IMR-90 (cell line): Measurements from ENCODE around the gene C5orf63. TPM values are rescaled to one million over a fixed set of nuclear protein-coding genes. Genes with fewer than 3 reads are reported as not detected.

Source experiments
- ATAC-seq: fragments of 200-7000 bp; cut with Tn5 transposase; 2 replicates; pipeline ENCODE4 v1.9.1; 2020; ENCODE audit warnings: low read depth, mild to moderate bottlenecking, moderate library complexity
- BruUV-seq: library from RNA; stranded (reverse); fragments of 400-500 nt; replicated peaks from 2 replicates; lab custom pipeline; 2021; lab: Mats Ljungman, UMichigan
- CTCF ChIA-PET: fragments of 300-600 bp; formaldehyde crosslinking; extraction: SDS; loops from one replicate; lab custom pipeline; 2021; ENCODE audit warnings: antibody characterized with exemption; lab: Yijun Ruan, JAX
- POLR2A ChIA-PET: fragments of 300-600 bp; sonication (Branson Sonifier 250); formaldehyde crosslinking; loops from one replicate; lab custom pipeline; 2022; ENCODE audit warnings: antibody characterized with exemption; ENCODE audit not compliant: unreplicated experiment; lab: Charles Lee
- DNase-seq: peaks from one replicate; pipeline ENCODE4 v3.0.0; 2013
- H2AFZ ChIP-seq: replicated peaks from 2 replicates; pipeline ENCODE3; 2013; ENCODE audit warnings: low read length, mild to moderate bottlenecking; ENCODE audit not compliant: poor library complexity
- H2AK5ac ChIP-seq: 2 replicates; pipeline ENCODE4 v1.6.1; 2013; ENCODE audit warnings: low read depth, low read length, inconsistent platforms
- H2AK9ac ChIP-seq: replicated peaks from 2 replicates; pipeline ENCODE3; 2013; ENCODE audit warnings: mild to moderate bottlenecking, low read depth, low read length, moderate library complexity; ENCODE audit not compliant: poor library complexity
- H2BK120ac ChIP-seq: 2 replicates; pipeline ENCODE4 v1.6.1; 2013; ENCODE audit warnings: low read depth, low read length, inconsistent platforms
- H2BK15ac ChIP-seq: 3 replicates; pipeline ENCODE4 v1.6.1; 2013; ENCODE audit warnings: low read depth, low read length, inconsistent platforms
- H2BK20ac ChIP-seq: 2 replicates; pipeline ENCODE4 v1.6.1; 2013; ENCODE audit warnings: low read depth, mild to moderate bottlenecking, inconsistent platforms, low read length, moderate library complexity
- H2BK5ac ChIP-seq: 2 replicates; pipeline ENCODE4 v1.6.1; 2013; ENCODE audit warnings: mild to moderate bottlenecking, low read depth, low read length, inconsistent platforms; ENCODE audit not compliant: poor library complexity, severe bottlenecking
- H3K14ac ChIP-seq: replicated peaks from 2 replicates; pipeline ENCODE4 v1.6.1; 2013; ENCODE audit warnings: low read depth, low read length, inconsistent platforms
- H3K18ac ChIP-seq: 2 replicates; pipeline ENCODE4 v1.6.1; 2013; ENCODE audit warnings: low read depth, low read length, control low read depth
- H3K23ac ChIP-seq: 2 replicates; pipeline ENCODE4 v1.6.1; 2013; ENCODE audit warnings: low read depth, low read length, inconsistent platforms
- H3K27ac ChIP-seq: 2 replicates; pipeline ENCODE4 v1.5.1; 2013; ENCODE audit warnings: mild to moderate bottlenecking, control low read depth, low read length; ENCODE audit not compliant: insufficient read depth
- H3K27me3 ChIP-seq: 2 replicates; pipeline ENCODE4 v1.6.1; 2013; ENCODE audit warnings: low read length; ENCODE audit not compliant: control insufficient read depth, insufficient read depth
- H3K36me3 ChIP-seq: 2 replicates; pipeline ENCODE4 v1.6.1; 2013; ENCODE audit warnings: low read length, mixed read lengths; ENCODE audit not compliant: control insufficient read depth, insufficient read depth
- H3K4ac ChIP-seq: 2 replicates; pipeline ENCODE4 v1.6.1; 2013; ENCODE audit warnings: low read depth, low read length, inconsistent platforms
- H3K4me1 ChIP-seq: 2 replicates; pipeline ENCODE4 v1.6.1; 2013; ENCODE audit warnings: low read length, mixed read lengths; ENCODE audit not compliant: control insufficient read depth, insufficient read depth
- H3K4me2 ChIP-seq: 2 replicates; pipeline ENCODE4 v1.6.1; 2013; ENCODE audit warnings: low read depth, mild to moderate bottlenecking, control low read depth, low read length, moderate library complexity
- H3K4me3 ChIP-seq: 2 replicates; pipeline ENCODE4 v1.5.1; 2013; ENCODE audit warnings: low read depth, mild to moderate bottlenecking, control low read depth, low read length, moderate library complexity; ENCODE audit not compliant: insufficient read depth
- H3K56ac ChIP-seq: 2 replicates; pipeline ENCODE4 v1.6.1; 2013; ENCODE audit warnings: low read length, inconsistent platforms; ENCODE audit not compliant: insufficient read depth; ENCODE audit errors: extremely low read depth
- H3K79me1 ChIP-seq, 2 experiments: 2 replicates each; pipeline ENCODE4 v1.6.1; 2013; ENCODE audit warnings: low read length in 2 of 2, inconsistent platforms in 1 of 2, low read depth in 1 of 2
- H3K9ac ChIP-seq: 2 replicates; pipeline ENCODE4 v1.6.1; 2013; ENCODE audit warnings: low read depth, low read length, control low read depth
- H3K9me1 ChIP-seq: 2 replicates; pipeline ENCODE4 v1.6.1; 2013; ENCODE audit warnings: low read length, inconsistent platforms; ENCODE audit not compliant: insufficient read depth
- H3K9me3 ChIP-seq: 2 replicates; pipeline ENCODE4 v1.6.1; 2013; ENCODE audit warnings: low read length; ENCODE audit not compliant: control insufficient read depth, insufficient read depth
- H4K20me1 ChIP-seq: 2 replicates; pipeline ENCODE4 v1.6.1; 2013; ENCODE audit warnings: low read length, inconsistent platforms; ENCODE audit not compliant: insufficient read depth
- H4K5ac ChIP-seq: 2 replicates; pipeline ENCODE4 v1.6.1; 2013; ENCODE audit warnings: mild to moderate bottlenecking, low read depth, low read length, control low read depth
- H4K8ac ChIP-seq, 2 experiments: 2 replicates each; pipeline ENCODE4 v1.6.1; 2013; ENCODE audit warnings: low read depth in 2 of 2, low read length in 2 of 2, control low read depth in 1 of 2, inconsistent platforms in 1 of 2
- H4K91ac ChIP-seq: 2 replicates; pipeline ENCODE4 v1.6.1; 2013; ENCODE audit warnings: low read depth, low read length, inconsistent platforms; ENCODE audit not compliant: insufficient read depth
- CEBPB ChIP-seq: IDR thresholded peaks from 2 replicates; pipeline ENCODE4 v1.6.1; 2012; ENCODE audit warnings: low read depth, low read length, improper control_type of control experiment
- CHD1 ChIP-seq: IDR thresholded peaks from 2 replicates; pipeline ENCODE4 v1.6.1; 2012; ENCODE audit warnings: low read depth, low read length, improper control_type of control experiment
- FOS ChIP-seq: fragments of 150-350 bp; IDR thresholded peaks from 2 replicates; pipeline ENCODE4 v1.6.1; 2016; ENCODE audit warnings: low read depth, low read length
- MAZ ChIP-seq: IDR thresholded peaks from 2 replicates; pipeline ENCODE4 v1.6.1; 2012; ENCODE audit warnings: low read depth, mild to moderate bottlenecking, low read length, improper control_type of control experiment, moderate library complexity, borderline replicate concordance
- SMC3 ChIP-seq: fragments of 150-350 bp; IDR thresholded peaks from 2 replicates; pipeline ENCODE4 v1.6.1; 2016; ENCODE audit warnings: low read depth, mild to moderate bottlenecking, antibody characterized with exemption, low read length, moderate library complexity
- WGBS, 2 experiments: methylation state at CpG; one replicate each; pipeline versions ENCODE4 v1.1.5 to v1.1.7; 2013; ENCODE audit warnings: missing lambda C conversion rate in 2 of 2; ENCODE audit not compliant: insufficient read length in 1 of 2; ENCODE audit errors: extremely low coverage in 2 of 2; 5-methylcytosine and 5-hydroxymethylcytosine counted together
- dilution Hi-C: fragments of 300-500 bp; cut with HindIII; formaldehyde crosslinking; loops from one replicate; pipeline ENCODE4 v1.14.3; 2018; ENCODE audit warnings: low sequenced_read_pairs; ENCODE audit not compliant: unreplicated experiment
- in situ Hi-C: fragments of 300-500 bp; cut with MboI; formaldehyde crosslinking; loops from 3 replicates; pipeline ENCODE4 v1.14.3; 2019; ENCODE audit warnings: low sequenced_read_pairs, inconsistent platforms, mixed read lengths
- intact Hi-C: fragments of 100-400 bp; cut with micrococcal nuclease; formaldehyde crosslinking; loops from 2 replicates; pipeline ENCODE4 v1.10.0; 2022
- polyA plus RNA-seq, 3 experiments: library from polyadenylated mRNA; depleted of rRNA; stranded (reverse); fragments of >200 nt; gene quantifications; 2 replicates each; pipeline ENCODE4 v1.2.3, GENCODE V29; 2012; ENCODE audit warnings: low replicate concordance in 1 of 3
- total RNA-seq: library from RNA; depleted of rRNA; stranded (reverse); fragments of >200 nt; gene quantifications from 2 replicates; pipeline ENCODE4 v1.2.3, GENCODE V29; 2012
- TF ChIP-seq, protein P1 (sequence below): conservative IDR thresholded peaks from 2 replicates; pipeline ENCODE4 v1.5.1; 2012; ENCODE audit warnings: mild to moderate bottlenecking, low read depth, low read length, improper control_type of control experiment

C5orf63 gene
- total and polyA plus RNA-seq, 2 of the 4 experiments (the other 2 are of a cell fraction), result 0.72 to 1.1 TPM

DNA sequence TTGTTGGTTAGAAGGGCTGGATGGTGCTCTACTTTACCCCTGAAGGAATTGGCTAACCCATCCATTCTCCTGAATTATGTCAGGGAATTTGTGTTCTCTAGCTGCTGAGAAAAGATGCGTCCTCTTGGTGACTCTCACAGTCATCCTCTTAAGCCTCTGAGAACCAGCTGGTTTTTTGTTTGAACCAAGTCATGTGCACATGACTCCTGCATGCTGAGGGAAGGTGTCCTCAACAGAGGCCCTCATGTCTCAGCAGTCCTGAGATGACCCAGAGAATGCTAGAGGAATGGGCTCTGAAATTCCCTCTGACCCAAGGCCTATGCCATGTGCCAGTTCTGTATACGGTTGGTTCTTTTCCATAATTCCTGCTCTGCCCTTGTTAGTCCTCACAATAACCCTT lies 10.4 kb upstream of the C5orf63 start:
- H2BK5ac ChIP-seq, result no peak overlapping the region
- DNase-seq (no peak), ATAC-seq (no peak)
- no peak overlapping the region for H4K5ac ChIP-seq
- no peak overlapping the region for H2BK15ac ChIP-seq
- POLR2A ChIA-PET, result no interaction called here
- H2AFZ ChIP-seq, result no peak overlapping the region
- H2AK5ac ChIP-seq, result no peak overlapping the region
- no peak overlapping the region for H4K91ac ChIP-seq
- H3K36me3 ChIP-seq, result no peaks in the 10 kb centered on the region
- in situ Hi-C loops, result no loop called here
- no peaks in the 10 kb centered on the region for H3K79me1 ChIP-seq
- TF ChIP-seq CHD1 (no peak), FOS (no peak), CEBPB (no peak), MAZ (no peak), SMC3 (no peak)
- TF ChIP-seq, protein P1, sequence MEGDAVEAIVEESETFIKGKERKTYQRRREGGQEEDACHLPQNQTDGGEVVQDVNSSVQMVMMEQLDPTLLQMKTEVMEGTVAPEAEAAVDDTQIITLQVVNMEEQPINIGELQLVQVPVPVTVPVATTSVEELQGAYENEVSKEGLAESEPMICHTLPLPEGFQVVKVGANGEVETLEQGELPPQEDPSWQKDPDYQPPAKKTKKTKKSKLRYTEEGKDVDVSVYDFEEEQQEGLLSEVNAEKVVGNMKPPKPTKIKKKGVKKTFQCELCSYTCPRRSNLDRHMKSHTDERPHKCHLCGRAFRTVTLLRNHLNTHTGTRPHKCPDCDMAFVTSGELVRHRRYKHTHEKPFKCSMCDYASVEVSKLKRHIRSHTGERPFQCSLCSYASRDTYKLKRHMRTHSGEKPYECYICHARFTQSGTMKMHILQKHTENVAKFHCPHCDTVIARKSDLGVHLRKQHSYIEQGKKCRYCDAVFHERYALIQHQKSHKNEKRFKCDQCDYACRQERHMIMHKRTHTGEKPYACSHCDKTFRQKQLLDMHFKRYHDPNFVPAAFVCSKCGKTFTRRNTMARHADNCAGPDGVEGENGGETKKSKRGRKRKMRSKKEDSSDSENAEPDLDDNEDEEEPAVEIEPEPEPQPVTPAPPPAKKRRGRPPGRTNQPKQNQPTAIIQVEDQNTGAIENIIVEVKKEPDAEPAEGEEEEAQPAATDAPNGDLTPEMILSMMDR, result no peak
- intact Hi-C loops, result no loop called here
- H3K27ac ChIP-seq, result no peak overlapping the region
- no peak overlapping the region for H3K56ac ChIP-seq
- no peaks in the 10 kb centered on the region for H3K27me3 ChIP-seq
- H2AK9ac ChIP-seq, result no peak overlapping the region
- no peak overlapping the region for H3K14ac ChIP-seq
- no TSS peak for BruUV-seq
- CTCF ChIA-PET, result no interaction called here
- peaks cover 2% of the 10 kb centered on the region; the same call in 1 of the 2 replicates for H3K4me1 ChIP-seq
- dilution Hi-C loops, result no loop called here
- no peak overlapping the region for H3K4me2 ChIP-seq
- H3K23ac ChIP-seq, result no peak overlapping the region
- H3K9me1 ChIP-seq, result peaks cover 4% of the 10 kb centered on the region
- no peak overlapping the region for H3K9ac ChIP-seq
- H3K4ac ChIP-seq, result no peak overlapping the region
- H2BK20ac ChIP-seq, result no peak overlapping the region
- H2BK120ac ChIP-seq, result no peak overlapping the region
- no peaks in the 10 kb centered on the region for H4K20me1 ChIP-seq
- no peak overlapping the region for H3K18ac ChIP-seq
- H3K4me3 ChIP-seq, result no peak overlapping the region
- H3K9me3 ChIP-seq, result no peaks in the 10 kb centered on the region
- WGBS, 2 experiments, result no CpG with 5 or more reads among the region's 2 CpGs
- H4K8ac ChIP-seq, result no peak overlapping the region
